GM10266 (cell line): ENCODE data around the gene YKT6.
"Not testable (repeated sequence)": the region's sequence is repeated elsewhere in the genome, so short reads cannot be mapped to it uniquely, and the experiment has no call there.

Experiments
- DNase-seq: peaks from one replicate; pipeline ENCODE4 v3.0.0; 2012; ENCODE audit errors: extremely low spot score
- TF ChIP-seq, protein P1 (sequence below): IDR thresholded peaks from 2 replicates; pipeline ENCODE4 v1.5.1; 2012; ENCODE audit warnings: mild to moderate bottlenecking, low read depth; ENCODE audit not compliant: control insufficient read depth, insufficient read depth; ENCODE audit errors: missing control alignments

YKT6 gene

DNA sequence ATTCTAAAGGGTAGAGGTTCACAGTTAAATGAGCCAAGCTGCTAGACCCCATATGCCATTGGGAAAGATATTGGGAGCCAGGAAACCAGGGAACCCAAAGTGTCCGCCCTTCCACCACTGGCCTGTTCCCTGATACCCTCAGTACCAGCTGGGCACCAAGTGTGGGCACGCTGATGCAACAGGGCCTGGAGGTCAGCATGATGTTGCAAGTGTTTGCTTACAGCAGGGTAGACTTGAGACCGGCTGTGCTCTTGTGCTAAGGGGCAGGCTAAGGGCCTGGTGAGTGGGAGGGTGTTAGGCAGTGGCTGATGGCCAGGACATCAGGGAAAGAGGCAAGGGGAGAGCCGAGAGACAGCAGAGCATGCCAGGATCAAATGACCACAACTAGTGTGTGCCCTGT is 38.6 kb upstream of the YKT6 start:
- DNase-seq, result no peak
- TF ChIP-seq, protein P1, sequence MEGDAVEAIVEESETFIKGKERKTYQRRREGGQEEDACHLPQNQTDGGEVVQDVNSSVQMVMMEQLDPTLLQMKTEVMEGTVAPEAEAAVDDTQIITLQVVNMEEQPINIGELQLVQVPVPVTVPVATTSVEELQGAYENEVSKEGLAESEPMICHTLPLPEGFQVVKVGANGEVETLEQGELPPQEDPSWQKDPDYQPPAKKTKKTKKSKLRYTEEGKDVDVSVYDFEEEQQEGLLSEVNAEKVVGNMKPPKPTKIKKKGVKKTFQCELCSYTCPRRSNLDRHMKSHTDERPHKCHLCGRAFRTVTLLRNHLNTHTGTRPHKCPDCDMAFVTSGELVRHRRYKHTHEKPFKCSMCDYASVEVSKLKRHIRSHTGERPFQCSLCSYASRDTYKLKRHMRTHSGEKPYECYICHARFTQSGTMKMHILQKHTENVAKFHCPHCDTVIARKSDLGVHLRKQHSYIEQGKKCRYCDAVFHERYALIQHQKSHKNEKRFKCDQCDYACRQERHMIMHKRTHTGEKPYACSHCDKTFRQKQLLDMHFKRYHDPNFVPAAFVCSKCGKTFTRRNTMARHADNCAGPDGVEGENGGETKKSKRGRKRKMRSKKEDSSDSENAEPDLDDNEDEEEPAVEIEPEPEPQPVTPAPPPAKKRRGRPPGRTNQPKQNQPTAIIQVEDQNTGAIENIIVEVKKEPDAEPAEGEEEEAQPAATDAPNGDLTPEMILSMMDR, result no peak

DNA sequence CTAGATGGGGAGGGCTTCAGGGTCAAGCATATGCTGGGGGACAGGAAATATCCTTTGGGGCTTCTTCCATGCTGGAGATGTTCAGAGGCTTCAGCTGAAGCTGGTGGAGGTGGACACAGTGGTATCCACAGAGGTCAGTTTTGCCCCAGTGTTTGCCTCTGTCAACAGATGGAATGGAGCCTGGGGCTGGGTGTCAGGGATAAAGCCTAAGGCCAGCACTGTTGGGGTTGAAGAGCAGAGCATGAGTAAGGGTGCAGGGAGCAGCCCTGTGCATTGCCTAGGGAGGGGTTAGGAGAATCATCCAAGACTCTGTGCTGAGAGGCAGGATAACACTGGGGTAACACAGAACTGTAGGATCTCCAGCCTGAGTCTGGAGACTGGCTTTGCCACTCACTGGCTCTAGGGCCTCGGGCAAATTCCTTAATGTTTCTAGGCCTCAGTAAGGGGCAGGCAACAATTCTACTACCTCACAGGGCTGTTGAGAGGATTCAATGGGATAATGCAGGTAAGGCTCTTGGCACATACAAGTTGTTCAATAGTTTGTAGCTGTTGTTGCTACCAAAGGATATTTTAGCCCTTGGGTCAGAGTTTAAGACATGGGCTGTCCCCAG is 37.9 kb upstream of the YKT6 start:
- no peak for DNase-seq
- TF ChIP-seq, protein P1, result no peak

DNA sequence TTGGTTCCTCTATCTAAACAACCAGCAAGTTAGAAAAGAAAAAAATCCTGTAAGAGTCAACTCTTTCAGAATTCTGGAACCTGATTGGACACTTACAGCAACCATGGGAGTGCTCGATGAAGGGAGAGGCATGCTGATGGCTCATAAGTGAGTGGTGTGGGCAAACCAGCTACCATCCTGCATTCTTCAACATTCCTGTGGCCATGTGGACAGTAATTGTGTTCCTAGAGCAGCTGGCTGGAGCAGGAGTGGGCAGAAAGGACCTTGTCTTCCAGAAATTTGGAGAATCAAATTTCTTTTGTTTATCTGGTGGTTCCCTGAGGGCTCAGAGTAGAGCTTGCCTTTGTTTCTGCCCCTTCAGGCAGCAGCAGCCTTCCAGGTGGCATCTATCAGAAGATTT is 37.2 kb upstream of the YKT6 start:
- TF ChIP-seq, protein P1, result no peak
- DNase-seq, result no peak

DNA sequence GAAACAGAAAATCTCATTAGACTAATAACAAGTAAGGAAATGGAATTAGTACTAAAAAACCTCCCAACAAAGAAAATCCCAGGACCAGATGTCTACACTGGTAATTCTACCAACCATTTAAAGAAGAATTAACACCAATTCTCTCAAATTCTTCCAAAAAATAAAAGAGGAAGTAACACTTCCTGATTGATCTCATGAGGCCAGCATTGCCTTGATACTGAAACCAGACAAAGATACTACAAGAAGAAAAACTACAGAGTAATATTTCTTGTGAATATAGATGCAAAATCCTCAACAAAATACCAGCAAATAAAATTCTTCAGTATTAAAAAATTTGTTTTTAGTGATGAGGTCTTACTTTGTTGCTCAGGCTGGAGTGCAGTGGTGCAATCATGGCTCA is 32.9 kb upstream of the YKT6 start:
- DNase-seq, result no peak
- TF ChIP-seq, protein P1, result no peak

DNA sequence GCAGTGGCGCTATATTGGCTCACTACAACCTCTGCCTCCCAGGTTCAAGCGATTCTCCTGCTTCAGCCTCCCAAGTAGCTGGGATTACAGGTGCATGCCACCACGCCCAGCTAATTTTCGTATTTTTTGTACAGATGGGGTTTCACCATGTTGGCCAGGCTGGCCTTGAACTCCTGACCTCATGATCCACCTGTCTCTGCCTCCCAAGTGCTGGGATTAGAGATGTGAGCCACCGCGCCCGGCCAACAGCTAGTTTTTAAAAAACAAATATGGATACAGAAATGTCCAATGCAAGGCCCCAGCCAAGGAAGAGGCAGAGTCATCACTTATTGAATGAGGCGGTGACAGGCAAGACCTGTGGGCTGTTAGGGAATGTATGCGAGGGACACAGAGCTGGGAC is 28.9 kb upstream of the YKT6 start:
- DNase-seq, result not testable (repeated sequence)

DNA sequence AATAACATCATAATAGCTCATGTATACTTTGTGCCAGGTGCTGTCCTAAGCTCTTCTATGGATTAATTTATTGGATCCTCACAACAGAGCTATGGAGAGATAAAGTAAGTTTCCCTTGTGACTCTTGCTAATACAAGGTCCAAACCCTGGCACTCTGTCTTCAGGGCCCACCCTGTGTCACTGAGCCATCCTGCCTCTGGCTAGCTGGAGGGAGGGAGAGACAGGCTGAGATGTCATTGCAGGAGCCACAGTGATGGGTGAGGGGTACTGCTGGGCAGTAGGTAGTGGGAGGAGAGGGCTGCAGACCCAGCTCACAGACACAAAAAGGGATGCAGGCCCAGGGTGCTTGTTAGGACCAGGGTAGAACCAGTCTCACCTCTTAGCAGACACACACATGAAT is 28.4 kb upstream of the YKT6 start:
- TF ChIP-seq, protein P1, result no peak
- DNase-seq, result no peak

DNA sequence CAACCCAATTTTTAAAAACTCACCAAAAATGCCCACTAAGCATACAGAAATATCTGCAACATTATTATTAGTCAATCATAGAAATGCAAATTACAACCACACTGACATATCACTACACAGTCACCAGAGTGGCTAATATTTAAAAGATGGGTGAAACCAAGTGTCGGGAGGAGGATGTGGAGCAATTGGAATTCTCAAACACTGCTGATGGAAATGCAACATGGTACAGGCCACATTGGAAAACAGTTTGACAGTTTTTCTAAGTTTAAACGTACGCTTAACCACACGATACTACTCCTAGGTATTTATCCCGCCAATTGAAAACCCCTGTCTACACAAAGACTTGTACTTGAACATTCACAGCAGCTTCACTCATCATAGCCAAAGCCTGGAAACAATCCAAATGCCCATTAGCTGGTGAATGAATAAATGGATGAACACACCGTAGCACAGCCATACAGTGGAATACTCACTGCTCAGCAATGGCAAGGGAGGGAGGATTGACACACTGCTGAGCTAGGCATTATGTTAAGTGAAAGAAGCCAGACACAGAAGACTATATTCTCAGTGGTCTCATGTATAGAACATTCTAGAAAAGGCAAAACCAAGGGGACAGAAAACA is 27.9 kb upstream of the YKT6 start:
- TF ChIP-seq, protein P1, result no peak
- DNase-seq, result no peak
